CD4-positive, alpha-beta T cell treated with Interleukin-17A for 1 hour (primary cell): ENCODE data around the gene SLC25A10.
"Not testable (repeated sequence)": the region's sequence is repeated elsewhere in the genome, so short reads cannot be mapped to it uniquely, and the experiment has no call there.

Source experiments
- DNase-seq: peaks from one replicate; pipeline ENCODE4 v3.0.0-alpha.2; 2020

The SLC25A10 gene

DNA sequence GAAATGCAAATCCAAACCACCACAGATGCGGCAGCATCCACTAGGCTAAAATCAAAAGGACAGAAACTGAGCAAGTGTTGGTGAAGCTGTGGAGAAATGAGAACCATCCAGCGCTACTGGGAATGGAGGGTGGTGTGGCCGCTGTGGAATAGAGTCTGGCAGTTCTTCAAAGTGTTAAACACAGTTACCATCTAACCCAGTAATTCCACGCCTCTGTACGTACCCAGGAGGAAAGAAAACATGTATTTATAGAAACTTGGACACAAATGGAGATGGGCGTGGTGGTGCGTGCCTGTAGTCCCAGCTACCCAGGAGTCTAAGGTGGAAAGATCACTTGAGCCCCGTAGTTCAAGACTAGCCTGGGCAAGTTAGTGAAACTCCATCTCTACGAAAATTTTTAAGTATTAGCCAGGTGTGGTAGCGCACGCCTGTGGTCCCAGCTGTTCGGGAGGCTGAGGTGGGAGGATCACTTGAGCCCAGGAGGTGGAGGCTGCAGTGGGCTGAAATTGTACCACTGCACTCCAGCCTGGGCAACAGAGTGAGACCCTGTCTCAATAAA lies 11.6 kb downstream of the SLC25A10 start:
- DNase-seq = no peak

DNA sequence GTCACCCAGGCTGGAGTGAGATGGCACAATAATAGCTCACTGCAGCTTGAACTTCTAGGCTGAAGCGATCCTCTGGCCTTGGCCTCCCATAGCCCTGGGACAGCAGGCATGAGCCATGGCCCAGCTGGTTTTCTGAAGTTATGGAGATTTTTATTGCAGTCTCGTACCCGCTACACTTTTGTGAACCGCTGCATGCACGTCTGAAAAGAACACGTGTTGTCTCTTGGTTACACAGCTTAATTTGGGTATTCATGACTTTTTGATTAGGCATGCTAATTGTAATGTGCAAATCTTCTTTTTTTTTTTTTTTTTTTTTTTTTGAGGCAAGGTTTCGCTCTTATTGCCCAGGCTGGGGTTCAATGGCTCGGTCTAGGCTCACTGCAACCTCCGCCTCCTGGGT lies 13.4 kb downstream of the SLC25A10 start:
- DNase-seq = no peak

DNA sequence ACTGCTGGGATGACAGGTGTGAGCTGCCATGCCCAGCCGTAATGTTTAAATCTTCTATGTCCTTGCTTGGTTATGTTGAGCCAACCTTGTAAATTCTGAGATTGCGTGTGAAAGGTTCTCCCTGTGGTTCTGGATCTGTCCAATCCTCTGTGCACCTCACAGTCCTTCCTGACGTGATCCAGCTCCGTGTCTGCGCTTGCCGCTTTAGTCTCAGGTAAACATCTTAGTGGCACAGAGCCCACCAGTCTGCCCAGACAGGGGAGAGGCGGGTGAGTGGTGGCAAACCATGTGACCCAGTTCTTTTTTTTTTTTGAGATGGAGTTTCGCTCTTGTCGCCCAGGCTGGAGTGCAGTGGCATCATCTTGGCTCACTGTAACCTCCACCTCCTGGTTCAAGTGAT lies 13.9 kb downstream of the SLC25A10 start:
- DNase-seq = no peak

DNA sequence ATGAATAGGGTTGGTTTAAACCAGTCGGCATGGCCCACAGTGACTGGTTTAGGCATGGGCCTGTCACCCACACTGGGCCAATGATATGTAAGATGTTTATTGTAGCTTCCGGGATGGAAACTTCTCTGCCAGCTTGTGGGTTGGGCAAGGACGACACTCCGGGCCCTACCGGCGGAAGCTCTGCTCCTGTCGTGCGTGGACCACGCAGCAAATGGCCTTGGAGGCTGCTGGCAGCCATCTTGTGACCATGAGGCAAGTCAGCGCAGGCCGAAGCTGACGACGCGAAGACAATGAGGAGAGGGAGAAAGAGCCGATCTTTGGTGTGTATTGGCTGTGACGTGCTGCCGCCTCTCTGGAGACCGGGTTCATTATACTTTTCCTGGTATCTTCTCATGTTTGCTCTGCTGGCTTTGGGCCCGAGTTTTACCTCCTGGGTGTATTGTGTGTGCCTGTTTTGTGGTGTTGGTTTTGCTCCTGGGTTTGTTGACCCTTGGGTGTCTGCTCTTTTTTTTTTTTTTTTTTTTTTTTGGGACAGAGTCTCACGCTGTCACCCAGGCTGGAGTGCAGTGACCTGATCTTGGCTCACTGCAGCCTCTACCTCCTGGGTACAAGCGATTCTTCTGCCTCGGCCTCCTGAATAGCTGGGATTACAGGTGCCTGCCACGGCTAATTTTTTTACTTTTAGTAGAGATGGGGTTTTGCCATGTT lies 15.4 kb downstream of the SLC25A10 start:
- DNase-seq = no peak

DNA sequence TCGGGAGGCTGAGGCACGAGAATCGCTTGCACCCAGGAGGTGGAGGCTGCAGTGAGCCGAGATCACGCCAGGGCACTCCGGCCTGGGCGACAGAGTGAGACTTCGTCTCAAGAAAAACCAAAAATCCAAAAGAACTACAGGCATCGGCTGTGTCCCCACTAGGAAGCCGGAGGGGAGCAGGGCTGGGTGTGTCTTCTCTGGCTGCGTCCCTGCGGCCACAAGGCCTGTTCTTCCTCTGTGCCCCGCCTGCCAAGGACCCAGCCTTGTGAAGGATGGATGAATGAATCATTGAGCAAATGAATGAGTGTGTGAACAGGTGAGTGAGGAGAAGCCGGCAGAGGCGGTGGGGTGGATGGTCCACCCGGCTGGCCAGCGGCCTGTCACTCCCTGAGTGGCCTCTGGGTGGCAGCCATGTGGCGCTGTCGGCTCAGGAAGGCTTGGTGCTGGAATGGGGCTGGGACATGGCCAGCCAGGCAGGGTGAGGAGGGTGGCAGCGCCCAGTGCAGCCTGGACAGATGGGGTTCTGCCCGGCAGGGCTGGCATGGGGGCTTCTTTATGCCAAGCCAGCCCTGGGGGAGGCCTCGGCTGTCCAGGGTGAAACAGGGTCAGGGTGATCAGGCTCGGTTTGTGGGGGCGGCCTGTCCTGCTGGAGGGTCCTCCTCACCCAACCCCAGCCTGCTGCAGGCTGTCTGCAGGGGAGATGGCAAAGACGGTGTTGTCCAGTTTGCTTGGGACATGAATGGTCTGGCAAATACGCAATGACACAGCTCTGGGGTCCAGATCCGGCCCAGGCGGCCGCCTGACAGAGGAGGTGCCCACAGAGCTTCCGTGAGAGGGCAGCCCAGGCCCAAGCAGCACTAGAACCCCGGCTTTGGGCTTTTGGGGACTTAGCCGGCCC lies 21.7 kb downstream of the SLC25A10 start:
- DNase-seq = peak; percentile 64

DNA sequence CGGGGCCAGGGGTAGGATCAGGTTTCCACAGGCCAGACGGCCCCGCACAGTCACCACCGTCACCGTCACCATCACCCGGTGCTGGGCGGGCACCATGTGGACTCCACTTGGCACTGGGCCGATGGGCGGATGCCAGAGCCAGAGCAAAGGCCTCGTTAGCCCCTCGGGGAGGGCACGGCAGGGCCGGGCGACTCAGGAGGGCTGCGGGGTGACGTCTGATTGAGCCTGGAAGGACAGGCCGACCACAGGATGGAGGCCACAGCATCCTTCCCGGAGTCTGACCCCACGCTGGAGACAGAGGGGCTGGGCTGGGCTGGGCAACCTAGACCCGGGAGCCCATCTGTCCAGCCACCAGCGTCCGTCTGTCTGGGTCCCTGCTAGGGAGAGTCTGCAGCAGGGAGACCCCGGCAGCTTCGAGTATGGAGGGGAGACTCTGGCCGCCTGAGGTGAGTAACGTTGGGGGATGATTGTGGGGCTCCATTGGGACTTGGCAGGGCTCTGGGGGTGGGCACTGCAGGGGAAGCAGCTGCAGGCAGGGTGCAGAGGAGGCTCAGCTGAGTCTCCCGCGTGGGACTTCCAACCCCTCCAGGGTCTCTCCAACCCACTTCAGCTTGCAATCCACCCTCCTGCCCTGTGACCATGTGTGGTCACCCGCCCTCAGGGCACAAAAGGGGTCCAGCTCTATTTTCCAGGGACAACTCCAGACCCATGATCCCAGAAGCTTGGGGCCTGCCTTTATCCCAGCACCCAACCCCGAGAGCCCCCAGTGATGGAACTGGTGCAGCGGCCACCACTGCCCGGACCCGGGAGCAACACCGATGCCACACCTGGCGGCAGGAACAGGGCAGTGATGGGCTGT lies 22.6 kb downstream of the SLC25A10 start:
- no peak for DNase-seq

DNA sequence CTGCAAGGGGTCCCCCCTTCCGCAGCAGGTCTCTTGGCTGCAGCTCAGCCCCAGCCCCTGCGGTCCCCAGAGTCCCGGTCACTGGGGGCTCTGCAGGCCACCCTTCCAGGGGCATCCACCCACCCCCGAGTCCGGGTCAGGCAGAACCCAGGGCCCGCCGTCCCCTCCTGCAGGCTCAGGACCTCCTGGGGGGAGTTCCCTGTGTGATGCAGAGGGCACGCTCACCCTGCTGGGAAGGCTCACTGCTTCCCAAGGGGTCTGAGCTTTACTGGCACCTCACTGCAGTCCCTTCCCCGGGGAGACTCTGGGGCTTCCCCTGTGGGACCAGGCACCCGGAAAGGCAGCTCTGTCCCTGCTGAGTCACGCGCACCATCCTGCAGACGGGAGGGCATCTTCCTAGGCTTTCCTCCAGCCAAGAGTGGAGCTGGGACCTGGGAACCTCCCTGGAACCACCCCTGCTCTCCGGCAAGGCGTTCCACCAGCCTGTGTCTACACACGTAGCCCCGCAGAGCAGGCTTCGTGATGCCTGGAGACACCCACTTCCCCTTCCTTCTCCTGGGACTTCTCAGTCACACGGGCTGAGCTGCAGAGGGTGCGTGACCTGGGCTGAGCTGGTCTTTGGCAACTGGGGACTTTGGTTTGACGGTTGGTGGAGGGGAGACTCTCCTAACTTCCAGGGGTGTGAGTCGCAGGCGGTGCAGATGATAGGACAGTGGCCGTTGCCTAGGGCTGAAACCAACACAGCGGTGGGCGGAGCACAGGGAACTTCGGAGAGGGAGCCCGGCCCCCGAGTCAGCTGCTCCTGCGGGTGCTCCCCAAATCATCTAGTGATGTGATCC lies 23.4 kb downstream of the SLC25A10 start:
- peak; percentile 11 for DNase-seq

DNA sequence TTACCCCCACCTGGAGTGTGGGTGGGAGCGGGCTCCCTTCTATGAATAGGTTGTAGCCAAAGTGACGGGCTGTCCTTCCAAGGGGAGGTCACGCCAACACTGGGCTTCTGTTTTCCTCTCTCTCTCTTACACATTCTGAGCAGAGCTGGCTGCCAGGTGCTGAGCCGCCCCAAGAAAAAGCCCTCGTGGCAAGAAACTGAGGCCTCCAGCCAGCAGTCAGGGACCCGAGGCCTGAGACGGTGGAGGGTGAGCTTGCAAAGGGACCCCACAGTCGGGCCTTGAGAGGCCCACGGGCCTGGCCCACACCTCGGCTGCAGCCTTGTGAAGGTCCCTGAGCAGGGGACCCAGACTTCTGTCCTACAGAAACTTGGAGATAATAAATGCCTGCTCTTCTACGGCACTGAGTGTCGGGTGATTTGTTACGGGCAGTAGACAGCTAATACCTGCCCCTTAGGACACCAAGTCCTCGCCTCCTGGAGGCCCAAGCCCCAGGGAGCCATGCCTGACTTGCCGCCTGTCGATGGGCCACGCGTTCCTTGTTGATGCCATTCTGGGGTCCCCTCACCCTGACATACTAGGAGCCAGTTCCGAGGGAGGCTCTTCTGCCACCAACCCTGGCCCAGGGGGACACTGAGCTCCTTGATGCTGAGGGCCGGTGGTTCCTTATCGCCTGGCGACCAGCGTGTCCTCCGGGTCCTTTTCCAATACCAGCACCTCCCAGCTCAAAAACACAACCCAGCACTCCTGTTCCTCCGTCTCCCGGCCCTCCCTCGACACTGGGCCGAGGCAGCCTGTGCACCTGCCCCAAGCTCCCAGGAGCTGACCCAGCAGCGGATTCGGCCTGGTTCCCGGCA lies 26.1 kb downstream of the SLC25A10 start:
- DNase-seq = no peak

DNA sequence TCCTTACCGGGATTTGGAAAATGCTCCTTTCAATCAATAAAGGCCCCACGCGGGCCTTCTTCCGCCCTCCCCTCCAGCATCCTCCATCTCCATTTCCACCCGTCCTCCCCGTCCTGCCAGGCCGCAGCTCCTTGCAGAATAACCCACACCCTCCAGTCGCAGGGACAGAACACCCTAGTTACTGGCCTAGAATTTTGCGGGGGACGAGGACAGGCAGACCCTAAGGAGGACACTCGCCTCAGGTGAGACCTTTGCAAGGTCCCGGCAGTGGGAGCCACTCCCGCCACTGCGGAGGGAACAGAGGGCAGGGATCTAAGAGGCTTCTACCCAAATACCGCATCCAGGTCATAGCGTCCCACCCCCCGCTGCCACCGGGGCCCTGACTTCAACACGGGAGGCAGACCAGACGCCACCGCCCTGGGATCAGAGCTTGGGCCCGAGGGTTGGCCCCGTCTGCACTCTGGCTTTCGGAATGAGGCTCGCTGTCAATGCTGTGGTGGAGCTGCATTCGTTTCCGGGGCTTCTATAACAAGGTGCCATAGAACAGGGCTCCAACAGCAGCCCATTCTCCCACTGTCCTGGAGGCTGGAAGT lies 26.8 kb downstream of the SLC25A10 start:
- no peak for DNase-seq

DNA sequence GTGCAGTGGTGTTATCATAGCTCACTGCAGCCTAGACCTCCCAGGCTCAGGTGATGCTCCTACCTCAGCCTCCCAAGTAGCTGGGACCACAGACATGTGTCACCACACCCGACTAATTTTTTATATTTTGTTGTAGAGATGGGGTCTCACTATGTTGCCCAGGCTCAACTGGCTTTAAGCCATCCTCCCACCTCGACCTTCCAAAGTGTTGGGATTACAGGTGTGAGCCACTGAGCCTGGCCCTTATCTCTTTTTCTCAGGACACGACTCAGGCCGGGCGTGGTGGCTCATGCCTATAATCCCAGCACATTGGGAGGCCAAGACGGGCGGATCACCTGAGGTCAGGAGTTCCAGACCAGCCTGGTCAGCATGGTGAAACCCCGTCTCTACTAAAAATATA lies 27.5 kb downstream of the SLC25A10 start:
- not testable (repeated sequence) for DNase-seq

DNA sequence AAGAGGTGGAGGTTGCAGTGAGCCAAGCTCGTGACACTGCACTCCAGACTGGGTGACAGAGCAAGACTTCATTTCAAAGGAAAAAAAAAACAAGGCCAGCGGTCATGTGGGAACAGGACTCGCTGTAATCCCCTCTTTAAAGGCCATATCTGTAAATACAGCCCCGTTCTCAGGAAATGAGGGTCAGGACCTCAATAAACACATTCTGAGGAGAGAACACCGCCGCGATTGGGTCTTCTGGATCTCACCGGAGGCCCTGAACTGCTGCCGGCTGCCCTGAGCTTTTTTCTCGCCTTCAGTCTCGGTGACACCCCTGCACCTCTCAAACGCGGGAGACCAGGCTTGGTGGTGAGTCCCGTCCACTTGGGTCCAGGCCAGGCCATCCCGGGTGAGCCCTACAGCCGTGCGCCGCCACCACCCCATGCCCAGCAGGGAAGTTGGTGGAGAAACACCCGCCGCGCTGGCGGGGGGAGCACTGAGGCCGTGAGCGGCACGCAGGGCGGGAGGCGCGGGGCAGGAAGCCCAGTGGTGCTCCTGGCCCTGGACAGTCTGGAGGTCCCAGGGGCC lies 28.4 kb downstream of the SLC25A10 start:
- DNase-seq = no peak

DNA sequence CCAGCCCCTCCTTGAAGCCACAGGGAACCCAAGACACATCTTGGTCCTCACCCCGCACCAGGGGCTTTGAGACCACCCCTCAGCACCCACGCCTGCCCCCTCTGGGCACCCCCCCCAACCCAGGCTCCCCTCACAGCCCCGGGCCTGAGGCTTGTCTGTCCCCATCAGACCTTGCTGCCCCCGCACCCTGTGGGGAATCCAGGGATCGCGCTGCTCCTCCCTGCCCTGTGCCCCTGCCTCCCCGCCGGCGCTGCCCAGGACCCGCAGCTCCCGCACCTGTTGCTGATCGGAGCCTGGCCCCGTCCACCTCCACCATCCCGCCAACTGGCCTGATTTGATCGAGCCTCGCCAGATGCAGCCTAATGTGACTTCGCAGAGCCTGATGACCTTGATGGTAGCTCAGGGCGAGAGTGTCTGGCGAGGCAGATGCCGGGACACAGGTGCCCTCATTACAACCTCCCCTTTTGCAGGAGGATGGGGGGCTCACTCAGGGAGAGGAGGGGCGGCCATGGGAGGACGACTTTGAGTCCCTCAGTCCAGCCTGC lies 29.0 kb downstream of the SLC25A10 start:
- no peak for DNase-seq

DNA sequence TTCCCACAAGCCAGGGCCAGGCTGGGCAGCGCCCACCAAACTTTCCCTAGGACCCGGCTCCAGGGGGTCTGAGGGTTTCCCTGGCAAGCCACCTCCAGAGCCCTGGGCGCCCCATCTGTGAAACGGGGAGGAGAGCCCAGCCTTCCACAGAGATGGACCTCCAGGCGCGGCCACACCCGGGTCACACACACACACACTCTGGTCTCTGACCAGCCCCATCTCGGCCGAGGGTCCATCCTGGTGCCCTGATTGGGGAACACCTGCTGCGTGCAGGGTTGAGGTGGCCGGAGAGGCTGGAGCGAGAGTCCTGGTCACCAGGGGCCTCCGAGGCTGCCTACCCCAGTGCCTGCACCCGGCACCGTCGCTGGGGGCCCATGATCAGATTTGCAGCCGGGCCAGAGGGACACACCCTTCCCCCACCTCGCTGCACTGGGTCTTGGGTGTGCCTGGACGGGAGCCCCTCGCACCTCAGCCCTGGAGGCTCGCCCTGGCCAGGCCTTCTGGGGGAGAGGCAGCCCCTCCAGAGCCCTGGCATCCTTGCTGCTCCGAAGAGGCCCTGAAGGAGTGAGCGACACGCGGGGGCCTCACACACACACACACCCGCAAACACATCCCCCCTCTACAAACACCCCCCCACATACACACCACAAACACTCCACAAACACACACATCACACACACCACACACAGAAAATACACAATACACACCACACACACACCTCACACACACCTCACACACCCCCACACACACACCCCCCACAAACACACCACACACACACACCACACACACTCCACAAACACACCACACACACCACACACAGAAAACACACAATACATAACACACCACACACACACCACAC lies 29.7 kb downstream of the SLC25A10 start:
- no peak for DNase-seq
